GM18951 (cell line): Measurements from ENCODE around the gene SLC39A7.

Experiments
- POLR2A ChIP-seq: IDR thresholded peaks from 4 replicates; pipeline ENCODE4 v1.6.1; 2011; ENCODE audit warnings: mild to moderate bottlenecking; ENCODE audit not compliant: insufficient read length, insufficient read depth; ENCODE audit errors: extremely low read depth
- in situ Hi-C: fragments of 300-500 bp; cut with MboI; formaldehyde crosslinking; loops from one replicate; pipeline ENCODE4 v1.12.0; 2022; ENCODE audit warnings: low sequenced_read_pairs, mixed read lengths, inconsistent platforms; ENCODE audit not compliant: unreplicated experiment

Gene SLC39A7

DNA sequence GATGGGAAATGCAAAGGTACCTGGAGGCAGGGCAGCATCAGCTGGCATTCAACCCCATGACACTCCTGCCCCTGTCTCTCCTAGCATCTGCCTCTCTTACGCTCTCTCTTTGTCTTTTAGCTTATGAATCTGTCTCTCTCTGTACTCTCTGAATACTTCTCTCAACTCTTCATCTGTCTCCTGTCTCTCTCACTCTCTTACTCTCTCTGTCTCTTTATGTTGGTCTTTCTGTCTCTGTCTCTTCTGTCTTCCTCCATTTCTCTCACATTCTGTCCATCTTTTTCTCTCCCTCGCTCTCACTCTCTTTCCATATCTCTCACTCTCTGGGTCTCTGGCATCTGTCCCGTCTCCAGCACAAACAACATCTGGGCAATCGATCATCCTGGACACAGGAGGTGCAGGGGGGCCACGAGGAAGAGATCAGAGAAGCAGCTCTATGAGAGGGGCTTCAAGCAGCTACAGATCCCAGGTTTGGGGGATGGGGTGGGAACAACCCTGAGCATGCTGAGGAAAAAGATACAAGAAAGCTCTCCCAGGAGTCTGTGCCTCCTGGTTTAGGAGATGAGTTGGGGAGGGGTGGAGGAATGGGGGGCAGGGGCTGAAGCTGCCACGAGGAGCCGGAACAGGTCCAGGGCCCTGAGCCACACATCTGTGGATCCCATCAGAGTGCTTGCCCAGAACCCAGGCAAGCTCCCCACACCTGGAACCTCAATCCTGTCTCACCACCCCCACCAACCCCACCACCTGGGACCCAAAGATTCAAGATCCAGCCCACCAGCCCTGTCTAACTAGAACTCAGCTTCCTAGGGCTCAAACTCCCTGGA lies 10.8 kb upstream of the SLC39A7 start:
- TF ChIP-seq POLR2A: no peak
- in situ Hi-C loops: no loop called here

DNA sequence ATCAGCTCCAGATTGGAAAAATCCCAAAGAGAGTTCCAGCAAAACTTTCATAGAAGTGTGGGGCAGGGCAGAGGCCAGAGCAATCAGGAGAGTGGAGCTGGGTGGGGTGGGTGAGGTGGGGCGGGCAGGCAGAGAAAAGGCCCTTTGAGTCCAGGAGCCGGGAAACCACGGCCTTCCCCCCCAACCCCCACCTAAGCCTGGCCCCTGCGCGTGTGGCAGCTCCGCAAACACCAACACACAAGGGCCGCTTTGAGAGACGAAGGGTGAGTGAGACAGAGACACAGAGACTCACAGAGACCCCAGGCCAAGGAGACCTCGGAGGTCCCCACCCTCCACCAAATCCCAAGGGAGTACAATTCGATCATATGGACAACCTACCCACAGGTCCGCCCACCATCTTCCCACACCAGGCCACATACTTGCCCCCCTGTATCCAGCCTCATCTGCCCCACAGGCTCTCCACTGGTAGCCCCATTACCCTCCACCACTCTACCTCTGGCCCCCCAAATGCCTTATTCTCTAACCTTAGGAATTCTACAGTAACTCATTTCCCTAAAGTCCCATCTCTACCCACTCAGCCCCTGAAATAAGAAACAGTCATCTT lies 10.1 kb upstream of the SLC39A7 start:
- in situ Hi-C loops: no loop called here
- no peak for TF ChIP-seq POLR2A

DNA sequence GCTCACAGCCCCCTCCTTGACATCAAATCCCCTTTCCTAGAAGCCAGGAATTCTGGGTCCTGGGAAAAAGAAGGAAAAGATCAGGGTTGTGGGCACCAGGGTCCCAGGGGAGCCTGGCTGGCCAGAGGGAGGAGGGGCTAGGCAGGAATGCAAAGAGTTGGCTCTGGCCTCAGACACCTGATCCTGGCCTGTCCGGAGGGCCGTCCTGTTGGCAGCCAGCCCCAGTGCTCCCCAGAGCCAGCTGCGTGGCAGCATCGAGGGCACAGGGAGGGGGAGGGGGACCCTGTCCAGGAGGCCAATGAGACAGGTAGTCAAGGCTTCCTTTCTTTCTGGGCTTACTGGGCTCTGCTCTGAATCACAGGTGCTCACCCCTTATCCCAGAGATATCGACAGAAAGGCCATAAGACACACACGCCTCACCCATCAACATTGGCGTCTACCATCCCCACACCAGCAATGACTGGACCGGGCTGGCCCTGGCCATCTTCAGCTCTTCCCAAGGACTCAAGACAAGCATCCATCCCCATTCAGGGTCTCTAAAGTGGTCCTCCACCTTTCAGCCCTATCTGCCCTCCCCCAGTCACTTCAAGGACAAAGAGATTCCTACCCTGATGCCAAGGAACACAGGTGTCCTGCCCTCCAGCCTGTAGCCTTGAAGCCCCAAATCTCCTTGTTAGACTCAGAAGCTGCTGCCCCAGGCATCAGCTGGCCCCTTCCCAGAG lies 9.1 kb upstream of the SLC39A7 start:
- TF ChIP-seq POLR2A: no peak
- in situ Hi-C loops: no loop called here

DNA sequence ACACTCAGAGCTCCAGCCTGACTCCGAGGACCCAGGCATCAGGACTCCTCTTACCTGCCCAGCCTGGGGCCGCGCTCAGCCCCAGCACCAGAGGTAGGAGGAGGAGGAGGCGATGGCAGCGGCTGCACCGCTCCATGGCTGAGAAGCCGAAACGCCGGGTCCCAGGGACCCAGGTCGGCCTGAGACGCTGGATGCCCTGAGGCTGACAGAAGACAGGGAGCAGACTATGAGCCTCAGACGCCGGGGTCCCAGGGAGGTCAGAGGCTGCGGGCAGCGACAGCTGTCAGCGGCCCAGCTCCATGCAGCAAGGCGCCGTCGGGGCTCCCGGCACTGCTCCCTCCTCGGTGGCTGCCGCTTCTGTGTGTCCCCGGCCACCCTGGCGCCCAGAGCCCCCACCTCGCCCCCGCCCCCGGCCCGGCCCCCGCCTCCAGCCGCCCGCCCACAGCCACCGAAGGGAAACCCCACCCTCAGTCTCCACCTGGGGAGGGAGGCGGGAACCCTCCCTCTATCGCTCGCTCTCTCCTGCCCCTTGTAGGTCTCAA lies 8.5 kb upstream of the SLC39A7 start, which contains the start of gene COL11A2:
TSS of gene COL11A2 (minus strand) at position 363 of the 542 bp plus-strand sequence. CDS start at position 136, 227 bp downstream.
- TF ChIP-seq POLR2A: no peak
- in situ Hi-C loops: no loop called here

DNA sequence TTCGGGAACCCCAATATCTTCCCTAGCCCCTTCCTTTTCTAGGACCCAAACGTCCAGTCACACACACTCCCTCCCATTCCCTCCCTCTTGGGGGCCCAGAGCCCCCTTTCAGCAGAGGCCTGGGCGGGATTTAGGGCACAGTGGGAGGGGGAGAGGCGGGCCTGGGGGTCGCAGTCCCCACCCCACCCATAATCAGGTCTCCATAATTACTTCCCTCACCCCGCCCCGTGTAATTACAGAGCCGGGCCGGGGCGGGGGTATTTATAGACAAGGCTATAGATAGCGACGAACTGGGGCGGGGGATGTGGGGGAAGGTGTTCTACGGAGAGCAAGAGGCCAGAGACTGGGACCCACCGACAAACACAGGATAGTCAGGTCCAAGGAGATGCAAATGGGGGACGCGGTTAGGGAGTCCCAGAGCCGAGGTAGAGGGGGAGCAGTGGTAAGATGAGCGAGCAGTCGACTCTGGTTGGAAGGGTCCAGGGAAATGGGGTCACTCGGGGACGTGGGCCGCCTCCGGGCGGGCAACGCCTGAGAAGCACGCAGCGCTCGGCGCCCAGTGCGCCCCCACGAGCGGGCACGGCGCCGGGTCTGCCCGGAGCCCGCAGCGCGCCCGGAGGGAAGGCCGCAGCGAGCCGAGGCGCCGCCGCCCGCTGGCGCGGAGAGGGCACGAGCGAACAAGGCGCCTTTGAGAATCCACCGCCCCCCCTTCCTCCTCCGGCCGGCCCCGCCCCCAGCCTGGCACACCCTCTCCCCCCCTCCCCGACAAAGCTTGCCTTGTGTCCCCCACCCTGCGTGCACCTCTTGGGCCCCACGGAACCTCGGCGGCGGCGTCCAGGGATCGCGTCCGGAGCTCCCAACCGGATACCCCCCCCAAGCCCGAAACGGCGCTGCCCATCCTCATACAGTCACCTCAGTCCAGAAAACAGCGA lies 7.7 kb upstream of the SLC39A7 start:
- TF ChIP-seq POLR2A: no peak

DNA sequence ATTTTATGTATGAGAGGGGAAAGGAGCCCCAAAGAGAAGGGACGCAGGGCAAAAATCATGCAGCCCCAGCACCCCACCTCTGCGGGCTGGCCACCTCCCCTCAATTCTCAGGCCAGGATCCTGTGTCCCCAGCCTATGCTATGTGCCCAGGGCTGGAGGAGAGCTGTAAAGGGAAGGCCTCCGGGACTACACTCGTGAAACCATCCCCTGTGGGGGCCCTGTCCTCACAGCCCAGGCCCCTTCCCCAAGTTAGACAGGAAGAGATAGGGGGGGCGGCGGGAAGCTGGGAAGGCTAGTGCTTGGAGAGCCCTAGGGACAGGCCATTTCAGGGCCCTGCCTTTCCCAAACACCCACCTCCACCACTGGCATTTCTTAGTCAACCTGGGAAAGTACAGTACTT lies 7.0 kb upstream of the SLC39A7 start:
- no peak for TF ChIP-seq POLR2A
- in situ Hi-C loops: no loop called here

More for the DNA sequence above, 7.7 kb upstream of the SLC39A7 start:
- in situ Hi-C loops: no loop called here

DNA sequence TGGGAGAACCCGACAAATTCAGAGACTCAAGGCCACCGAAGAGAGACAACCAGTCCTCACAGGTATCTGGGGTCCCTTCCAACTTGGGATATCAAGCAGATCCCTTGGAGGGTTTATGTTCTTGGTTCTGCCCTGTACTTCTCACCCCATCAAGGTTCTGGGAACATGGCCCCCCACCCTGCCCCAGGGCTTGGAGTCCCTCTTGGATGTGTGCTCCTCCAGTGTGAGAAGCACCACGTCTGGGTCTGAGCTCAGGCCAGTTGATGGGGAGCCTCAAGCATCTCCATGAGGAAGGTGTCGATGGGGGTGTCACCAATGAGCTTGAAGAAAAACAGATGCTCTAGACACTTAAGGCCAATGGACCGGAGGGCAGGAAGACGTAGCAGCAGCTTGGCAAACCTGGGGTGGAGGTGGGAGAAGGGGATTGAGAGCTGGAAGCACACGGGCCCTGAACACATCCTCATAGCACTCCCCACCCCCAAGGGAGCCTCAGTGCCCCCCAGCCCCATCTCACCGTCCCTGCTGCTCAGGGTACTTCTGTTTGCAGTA lies 6.2 kb upstream of the SLC39A7 start:
- in situ Hi-C loops: no loop called here
- TF ChIP-seq POLR2A: no peak

DNA sequence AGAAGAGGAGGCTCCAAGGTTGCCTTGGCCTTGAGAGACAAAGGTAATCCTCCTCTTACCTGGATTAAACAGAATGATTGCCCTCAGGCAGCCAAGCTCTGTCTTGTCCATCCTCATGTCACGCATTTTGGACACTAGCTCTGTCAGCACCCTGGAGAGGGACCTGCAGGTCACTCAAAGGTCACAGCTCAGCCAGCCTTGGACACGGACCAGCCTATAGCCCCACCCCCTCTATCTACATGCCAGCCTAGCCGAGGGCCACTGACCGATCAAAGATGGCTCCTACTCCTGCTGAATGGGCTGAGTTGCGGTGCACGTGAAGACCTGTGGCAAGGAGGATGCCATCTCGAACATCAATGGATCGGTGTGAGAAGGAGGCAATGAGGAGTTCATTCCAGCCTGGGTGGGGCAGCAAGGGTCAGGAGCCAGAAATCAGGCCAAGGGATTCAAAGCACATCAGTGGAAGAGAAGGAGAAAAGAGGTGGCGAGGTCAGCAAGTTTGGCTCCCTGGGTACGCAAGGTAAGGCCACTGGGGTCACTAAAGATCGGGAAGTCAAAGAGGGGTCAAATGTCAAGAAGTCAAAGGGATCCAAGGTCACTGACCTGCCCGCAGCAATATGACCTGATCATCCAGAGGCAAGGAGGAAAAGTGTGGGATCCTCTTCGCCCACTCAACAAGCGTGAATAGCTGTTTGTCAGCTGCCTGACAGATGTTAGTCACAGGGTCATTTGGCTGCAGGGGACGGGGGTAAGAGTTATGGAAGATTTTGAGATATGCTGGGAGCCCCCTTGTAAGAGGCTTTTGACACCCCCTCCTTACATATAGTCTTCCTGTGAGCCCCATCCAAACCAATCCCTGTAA lies 5.1 kb upstream of the SLC39A7 start:
- TF ChIP-seq POLR2A: no peak
- in situ Hi-C loops: no loop called here

DNA sequence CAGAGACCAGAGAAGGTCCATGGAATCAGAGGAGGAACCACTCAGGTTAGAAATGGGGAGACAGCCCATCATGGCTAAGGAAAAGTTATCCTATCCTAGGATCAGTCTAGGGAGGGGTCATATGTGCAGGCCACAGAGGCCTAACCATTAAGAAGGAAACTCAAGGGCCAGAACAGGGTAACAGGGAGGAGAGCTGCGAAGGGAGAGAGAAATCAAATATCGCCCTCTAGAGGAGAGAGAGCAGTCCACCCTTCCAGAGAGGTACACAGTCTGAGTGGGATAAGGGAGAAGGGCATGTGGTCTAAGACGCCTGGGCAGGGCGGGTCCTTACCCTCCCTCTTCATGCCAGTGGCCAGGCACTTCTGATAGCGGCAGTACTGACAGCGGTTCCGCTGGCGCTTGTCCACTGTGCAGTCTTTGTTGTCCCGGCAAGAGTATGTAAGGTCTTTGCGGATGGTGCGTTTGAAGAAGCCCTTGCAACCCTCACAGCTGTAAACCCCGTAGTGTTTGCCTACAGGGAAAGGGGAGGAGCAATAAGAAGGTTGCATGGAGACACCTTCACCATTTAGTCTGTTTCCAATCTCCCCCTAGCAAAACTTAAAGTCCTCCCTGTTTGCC lies 3.1 kb upstream of the SLC39A7 start:
- in situ Hi-C loops: no loop called here

DNA sequence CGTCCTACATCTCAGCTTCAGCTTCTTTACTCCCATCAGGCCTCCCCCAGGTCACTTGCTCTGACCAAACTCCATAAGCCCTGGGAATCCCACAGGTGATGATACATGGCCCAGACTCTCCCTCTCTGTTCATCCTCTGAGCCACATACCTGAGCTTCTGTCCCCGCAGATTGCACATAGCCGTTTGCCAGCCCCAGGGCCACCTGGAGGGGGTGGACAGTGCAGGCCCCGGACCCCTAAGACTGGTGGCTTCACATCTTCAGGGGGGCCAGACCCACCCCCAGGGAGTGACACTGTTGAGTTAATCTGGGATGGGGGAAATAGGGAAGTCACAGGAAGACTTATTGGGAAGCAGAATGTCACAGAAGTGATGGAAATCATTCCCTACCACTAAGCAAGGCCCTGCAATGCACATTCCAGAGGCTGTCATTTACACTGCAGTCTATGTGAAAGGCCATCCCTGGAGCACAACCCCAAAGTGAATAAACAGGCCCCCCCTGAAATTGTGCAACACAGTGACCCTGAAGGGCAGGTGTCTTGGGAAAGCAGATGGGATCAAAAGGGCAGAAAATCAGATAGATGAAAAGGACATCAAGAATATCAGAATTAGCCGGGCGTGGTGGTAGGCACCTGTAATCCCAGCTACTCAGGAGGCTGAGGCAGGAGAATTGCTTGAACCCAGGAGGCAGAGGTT lies 2.4 kb upstream of the SLC39A7 start:
- TF ChIP-seq POLR2A: no peak

More for the DNA sequence above, 3.1 kb upstream of the SLC39A7 start:
- TF ChIP-seq POLR2A: no peak

DNA sequence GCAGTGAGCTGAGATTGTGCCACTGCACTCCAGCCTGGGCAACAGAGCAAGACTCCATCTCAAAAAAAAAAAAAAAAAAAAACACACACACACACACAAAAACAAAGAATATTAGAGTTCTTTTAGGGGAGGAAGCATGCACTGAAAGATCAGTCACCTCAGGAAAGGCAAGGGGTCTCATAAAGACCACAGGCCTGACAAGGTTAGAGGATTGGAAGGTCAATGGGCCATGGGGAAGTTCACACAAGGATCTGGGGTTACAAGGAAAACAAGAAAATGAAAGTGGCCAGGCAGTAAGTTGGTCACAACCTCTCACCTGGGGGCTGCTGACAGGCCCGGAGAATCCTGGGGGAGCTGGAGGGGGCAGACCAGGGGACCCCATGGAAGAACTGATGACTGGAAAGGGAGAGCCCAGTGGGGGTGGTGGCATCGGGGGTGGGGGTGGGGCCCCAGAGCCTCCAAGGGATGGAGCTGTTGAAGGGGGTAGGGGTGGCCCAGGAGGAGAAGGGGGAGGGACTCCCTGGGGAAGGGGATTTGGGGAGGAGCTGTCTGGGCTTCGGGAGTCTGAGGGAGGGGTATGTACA lies 1.7 kb upstream of the SLC39A7 start:
- in situ Hi-C loops: no loop called here
- no peak for TF ChIP-seq POLR2A

More for the DNA sequence above, 2.4 kb upstream of the SLC39A7 start:
- in situ Hi-C loops: no loop called here
